Measurements from ENCODE around the gene KRT17.

- TF ChIP-seq CTCF (IDR thresholded peaks at IDR 0.05; ENCODE audit: poor library complexity, severe bottlenecking) (no peak), POLR2AphosphoS5 (IDR thresholded peaks at IDR 0.05) (no peak), TAF1 (IDR thresholded peaks at IDR 0.05; ENCODE audit: low read depth) (no peak), SMC3 (conservative IDR thresholded peaks at IDR 0.05; ENCODE audit: poor library complexity) (no peak)
Measured at GRCh38 chr17:41632482-41633105, 8.2 kb upstream of the KRT17 start.

Measured in neural cell (in vitro differentiated cells).